Calu3 (cell line): ENCODE data around the gene PCBD1. TPM values are rescaled to one million over a fixed set of nuclear protein-coding genes. Genes with fewer than 3 reads are reported as not detected.

Source experiments
- BruUV-seq: library from RNA; stranded (reverse); fragments of 400-500 nt; replicated peaks from 2 replicates; lab custom pipeline; 2021; lab: Mats Ljungman, UMichigan
- CTCF ChIA-PET: fragments of 300-600 bp; sonication (Branson Sonifier 250); formaldehyde crosslinking; loops from one replicate; lab custom pipeline; 2022; ENCODE audit warnings: antibody characterized with exemption; lab: Charles Lee
- DNase-seq: peaks from one replicate; pipeline ENCODE4 v3.0.0; 2022
- H3K27ac Mint-ChIP-seq: one replicate; pipeline ENCODE4 v1.8.0; 2022; ENCODE audit warnings: mixed read lengths; ENCODE audit not compliant: unreplicated experiment
- H3K27me3 Mint-ChIP-seq: one replicate; pipeline ENCODE4 v1.8.0; 2022; ENCODE audit warnings: mixed read lengths; ENCODE audit not compliant: unreplicated experiment
- H3K36me3 Mint-ChIP-seq: one replicate; pipeline ENCODE4 v1.8.0; 2022; ENCODE audit warnings: mild to moderate bottlenecking, moderate library complexity, mixed read lengths; ENCODE audit not compliant: insufficient read depth, unreplicated experiment
- H3K4me1 Mint-ChIP-seq: one replicate; pipeline ENCODE4 v1.8.0; 2022; ENCODE audit warnings: mild to moderate bottlenecking, low read depth, mixed read lengths; ENCODE audit not compliant: unreplicated experiment
- H3K4me3 Mint-ChIP-seq: one replicate; pipeline ENCODE4 v1.8.0; 2022; ENCODE audit warnings: mild to moderate bottlenecking, low read depth, moderate library complexity, mixed read lengths; ENCODE audit not compliant: unreplicated experiment
- H3K9me3 Mint-ChIP-seq: one replicate; pipeline ENCODE4 v1.8.0; 2022; ENCODE audit warnings: low read depth, mixed read lengths; ENCODE audit not compliant: unreplicated experiment
- CTCF ChIP-seq: fragments of 200-600 bp; IDR thresholded peaks from one replicate; pipeline ENCODE4 v1.8.0; 2022; ENCODE audit warnings: antibody characterized with exemption; ENCODE audit not compliant: unreplicated experiment
- intact Hi-C: fragments of 100-400 bp; cut with micrococcal nuclease; formaldehyde crosslinking; loops from one replicate; pipeline ENCODE4 v1.10.0; 2022; ENCODE audit not compliant: unreplicated experiment
- total RNA-seq: library from RNA; stranded (reverse); gene quantifications from 2 replicates; pipeline ENCODE4 v1.2.3, GENCODE V29; 2022

PCBD1 gene
- total RNA-seq, 1 experiment from 2014 or later, result 193 TPM

DNA sequence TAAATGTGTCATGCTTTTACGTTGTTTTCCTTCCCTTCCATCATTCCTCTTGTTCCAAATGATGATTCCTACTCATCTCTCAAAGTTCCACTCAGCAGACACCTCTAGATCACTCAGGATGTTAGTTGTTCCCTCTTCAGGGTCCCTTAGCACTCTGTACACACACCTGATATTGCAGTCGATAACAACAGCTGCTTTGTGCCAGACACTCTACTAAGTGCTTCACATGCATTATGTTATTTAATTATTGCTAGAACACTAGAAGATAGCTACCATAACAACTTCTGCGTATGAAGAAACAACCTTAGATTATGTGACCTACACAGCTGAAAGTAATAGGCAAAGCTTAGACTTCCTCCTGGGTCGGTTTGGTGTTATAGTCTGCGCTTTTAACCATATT, 29.6 kb downstream of the PCBD1 start:
- no peak for TF ChIP-seq CTCF
- Mint-ChIP-seq H3K4me1 (no peaks in the 10 kb centered on the region), H3K9me3 (no peaks in the 10 kb centered on the region), H3K36me3 (peaks cover 10% of the 10 kb centered on the region), H3K27ac (no peak overlapping the region), H3K27me3 (no peaks in the 10 kb centered on the region), H3K4me3 (no peak overlapping the region)
- BruUV-seq, result no TSS peak
- intact Hi-C loops, result no loop called here
- CTCF ChIA-PET, result no interaction called here
- DNase-seq, result no peak

DNA sequence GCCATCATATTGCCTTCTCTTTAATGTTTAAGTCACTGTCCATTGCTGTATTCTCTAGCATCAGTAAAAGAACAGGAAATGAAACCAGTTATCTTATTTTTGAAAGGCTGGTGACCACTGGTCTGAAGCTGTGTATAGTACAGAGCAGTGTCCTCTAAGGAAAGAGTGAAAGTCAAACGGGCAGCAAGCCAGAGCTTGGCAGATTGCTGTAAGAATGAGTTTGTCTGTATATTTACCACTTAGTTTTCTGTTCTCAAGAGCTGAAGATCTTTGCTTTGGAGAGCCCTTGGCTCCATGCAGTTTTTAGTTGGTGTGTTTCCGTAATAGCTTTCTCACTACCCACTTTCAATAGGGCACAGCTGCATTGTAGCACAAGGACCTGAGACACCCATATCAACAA, 31.9 kb downstream of the PCBD1 start:
- DNase-seq, result no peak
- intact Hi-C loops, result no loop called here
- BruUV-seq, result no TSS peak
- H3K9me3 Mint-ChIP-seq, result no peaks in the 10 kb centered on the region
- no peak for TF ChIP-seq CTCF
- H3K4me1 Mint-ChIP-seq, result no peaks in the 10 kb centered on the region
- H3K27ac Mint-ChIP-seq, result no peak overlapping the region
- H3K27me3 Mint-ChIP-seq, result no peaks in the 10 kb centered on the region
- CTCF ChIA-PET, result no interaction called here
- H3K36me3 Mint-ChIP-seq, result peaks cover 10% of the 10 kb centered on the region
- no peak overlapping the region for H3K4me3 Mint-ChIP-seq

- no peak overlapping the region for H3K27ac Mint-ChIP-seq
- BruUV-seq, result no TSS peak
- intact Hi-C loops, result no loop called here
- CTCF ChIA-PET, result interaction anchor here (0.9 kb wide), 1 partner anchor 20 kb away, joined by 3 read pairs; no protein-coding TSS in a partner anchor
- TF ChIP-seq CTCF, result no peak
- peaks cover 5% of the 10 kb centered on the region for H3K36me3 Mint-ChIP-seq
- no peaks in the 10 kb centered on the region for H3K9me3 Mint-ChIP-seq
- no peaks in the 10 kb centered on the region for H3K27me3 Mint-ChIP-seq
- peaks cover 19% of the 10 kb centered on the region for H3K4me1 Mint-ChIP-seq
- DNase-seq, result no peak
- H3K4me3 Mint-ChIP-seq, result no peak overlapping the region
Measured at GRCh38 chr10:70853457-70853856, 34.9 kb downstream of the PCBD1 start.

DNA sequence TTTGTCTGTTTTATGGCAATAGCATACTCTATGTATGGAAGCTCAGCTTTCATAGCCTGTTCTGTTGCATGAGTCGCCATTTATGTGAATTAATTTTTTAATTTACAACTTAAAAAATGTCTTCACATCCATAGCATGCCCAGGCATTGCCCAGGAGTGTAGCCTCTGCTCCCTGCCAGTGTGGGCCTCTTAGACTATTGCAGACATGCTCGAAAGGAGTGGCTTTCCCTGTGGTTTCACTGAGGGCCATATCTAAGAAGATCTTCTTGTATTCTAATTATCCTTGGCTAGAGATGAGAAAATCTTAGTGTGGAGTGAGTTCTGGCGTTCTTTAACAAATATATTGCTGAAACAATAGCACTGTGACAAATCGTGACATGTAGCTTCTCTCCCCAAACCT, 35.3 kb downstream of the PCBD1 start:
- Mint-ChIP-seq H3K36me3 (peaks cover 4% of the 10 kb centered on the region), H3K4me1 (peaks cover 19% of the 10 kb centered on the region), H3K27ac (no peak overlapping the region), H3K27me3 (no peaks in the 10 kb centered on the region), H3K9me3 (no peaks in the 10 kb centered on the region), H3K4me3 (no peak overlapping the region)
- no TSS peak for BruUV-seq
- CTCF ChIA-PET, result interaction anchor here (0.9 kb wide), 1 partner anchor 20 kb away, joined by 3 read pairs; no protein-coding TSS in a partner anchor
- intact Hi-C loops, result no loop called here
- TF ChIP-seq CTCF, result no peak
- DNase-seq, result no peak
